Central memory CD4-positive, alpha-beta T cell (primary cell): Measurements from ENCODE around the gene ZNF497.
"Not testable (repeated sequence)": the region's sequence is repeated elsewhere in the genome, so short reads cannot be mapped to it uniquely, and the experiment has no call there.

Experiments
- DNase-seq: peaks from one replicate; pipeline ENCODE4 v3.0.0; 2022

Gene ZNF497

DNA sequence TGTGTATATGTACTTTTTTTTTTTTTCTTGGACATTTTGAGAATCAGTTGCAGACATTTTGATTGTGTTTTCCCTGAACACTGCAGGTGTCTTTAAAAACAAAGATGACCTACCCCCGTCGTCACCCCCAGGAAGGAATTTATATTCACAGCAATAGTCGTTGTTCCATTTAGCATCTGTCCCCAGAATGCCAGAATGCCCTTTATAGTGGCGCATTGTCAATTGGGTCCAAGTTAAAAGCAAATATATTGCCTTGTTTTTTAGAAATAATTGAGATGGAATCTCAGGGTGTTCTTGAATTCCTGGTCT lies 31.1 kb upstream of the ZNF497 start:
- no peak for DNase-seq

DNA sequence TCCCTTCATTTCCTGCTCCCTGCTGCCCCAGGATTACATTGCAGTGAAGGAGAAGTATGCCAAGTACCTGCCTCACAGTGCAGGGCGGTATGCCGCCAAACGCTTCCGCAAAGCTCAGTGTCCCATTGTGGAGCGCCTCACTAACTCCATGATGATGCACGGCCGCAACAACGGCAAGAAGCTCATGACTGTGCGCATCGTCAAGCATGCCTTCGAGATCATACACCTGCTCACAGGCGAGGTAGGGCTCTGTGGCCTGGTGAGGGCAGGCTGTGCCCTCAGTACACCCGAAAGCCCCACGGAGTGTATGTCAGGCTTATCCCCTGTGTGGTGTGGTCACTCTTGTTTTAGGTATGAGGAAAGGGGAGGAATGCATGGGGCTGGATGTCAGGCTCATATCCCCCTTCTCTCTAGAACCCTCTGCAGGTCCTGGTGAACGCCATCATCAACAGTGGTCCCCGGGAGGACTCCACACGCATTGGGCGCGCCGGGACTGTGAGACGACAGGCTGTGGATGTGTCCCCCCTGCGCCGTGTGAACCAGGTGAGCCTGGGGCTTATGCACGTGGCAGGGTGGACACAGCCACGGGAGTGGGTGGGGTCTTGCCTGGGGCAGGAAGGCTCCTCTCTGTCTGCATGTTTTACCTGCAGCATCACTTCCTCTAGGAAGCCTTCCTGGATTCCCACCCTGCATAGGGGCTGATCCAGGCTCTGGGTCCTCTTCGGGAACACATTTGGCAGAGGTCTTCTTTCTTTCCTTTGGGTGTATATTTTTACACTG lies 30.6 kb upstream of the ZNF497 start:
- no peak for DNase-seq

DNA sequence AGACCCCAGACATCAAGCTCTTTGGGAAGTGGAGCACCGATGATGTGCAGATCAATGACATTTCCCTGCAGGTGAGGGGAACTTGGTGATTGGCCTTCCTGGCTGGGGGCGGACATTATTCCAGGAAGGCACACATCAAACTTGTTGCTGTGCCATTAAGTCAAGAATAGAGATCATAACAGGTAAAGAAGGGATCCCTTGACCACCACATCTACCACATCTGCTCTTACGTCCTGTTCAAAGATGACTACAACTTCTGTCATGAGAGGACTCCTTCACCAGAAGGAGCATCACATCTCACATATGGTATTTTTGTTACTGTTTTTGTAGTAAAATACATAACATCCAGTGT lies 25.6 kb upstream of the ZNF497 start:
- no peak for DNase-seq

DNA sequence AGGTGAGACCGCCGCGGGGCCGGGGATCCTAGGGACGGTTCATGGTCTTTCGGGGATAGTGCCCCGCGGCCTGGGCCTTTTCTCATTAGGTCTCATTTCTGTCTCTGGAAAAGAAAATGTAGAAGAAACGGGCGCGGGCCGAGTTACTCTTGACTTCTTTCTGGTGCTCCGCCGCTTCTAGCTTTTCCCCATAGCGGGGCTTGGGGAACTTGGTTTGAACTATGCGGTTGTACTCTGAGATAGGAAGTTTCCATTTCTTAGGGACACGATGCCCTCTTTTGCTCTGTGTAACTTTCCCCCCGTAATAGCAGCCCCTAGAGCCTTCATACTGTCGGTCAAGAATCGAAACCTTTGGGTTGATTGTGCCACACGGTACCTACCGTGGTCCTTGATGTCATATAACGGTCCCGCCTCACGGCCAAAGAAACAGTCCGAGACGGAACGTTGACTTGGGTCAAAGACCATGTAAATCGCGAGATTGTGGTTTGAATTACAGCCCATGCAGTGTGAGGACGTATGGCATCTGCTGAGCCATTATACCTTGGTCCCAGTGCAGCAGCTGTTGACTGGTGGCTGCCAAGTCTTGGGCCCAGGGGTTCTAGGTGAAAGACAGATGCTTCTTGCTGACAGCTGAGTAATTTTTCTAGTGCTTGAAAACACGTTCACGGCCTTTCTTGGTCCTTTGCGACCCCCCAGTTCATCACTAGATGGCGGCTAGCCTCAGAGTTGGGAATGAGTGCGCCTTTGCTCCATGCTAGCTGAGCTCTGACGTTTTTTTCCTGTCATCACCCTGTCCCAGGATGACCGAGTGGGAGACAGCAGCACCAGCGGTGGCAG lies 25.0 kb upstream of the ZNF497 start:
- DNase-seq, result no peak

DNA sequence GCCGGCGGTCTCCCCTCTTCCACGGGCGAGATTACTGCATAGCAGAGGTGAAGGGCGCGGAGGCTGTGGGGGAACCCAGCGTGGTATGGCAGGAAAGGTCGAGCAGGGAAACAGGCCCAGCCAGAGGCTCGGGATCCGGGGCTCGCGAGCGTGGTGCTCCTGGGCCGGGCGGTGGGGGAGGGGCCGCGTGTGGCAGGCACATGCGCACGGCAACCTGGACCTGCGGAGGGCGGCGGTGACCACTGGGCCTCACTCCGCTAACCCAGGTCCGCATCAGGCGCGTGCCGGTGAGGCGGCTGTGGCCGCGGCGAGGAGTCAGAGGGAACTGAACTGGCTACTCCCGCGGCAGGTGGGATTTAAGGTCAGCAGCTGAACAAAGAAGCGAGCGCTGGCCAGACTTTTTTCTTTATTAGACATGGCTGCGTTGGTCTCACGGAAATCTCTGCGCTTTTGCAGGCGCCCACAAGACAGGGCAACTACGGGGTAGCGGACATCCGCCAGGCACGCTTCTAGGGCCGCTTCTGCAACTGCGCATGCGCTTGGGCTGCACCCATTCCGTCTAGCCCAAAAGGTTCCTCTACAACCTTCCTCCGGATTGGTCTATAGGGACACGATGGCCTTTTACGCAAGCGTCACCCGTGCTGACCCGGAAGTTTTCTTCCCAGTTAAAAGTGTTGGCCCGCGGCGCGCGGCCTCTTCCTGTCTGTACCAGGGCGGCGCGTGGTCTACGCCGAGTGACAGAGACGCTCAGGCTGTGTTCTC lies 24.2 kb upstream of the ZNF497 start, which contains the start of gene RPS5:
RPS5 (plus strand) TSS at position 694 of the 762 bp plus-strand sequence. CDS start 869 bp downstream, outside the sequence.
- peak; percentile 98 for DNase-seq

DNA sequence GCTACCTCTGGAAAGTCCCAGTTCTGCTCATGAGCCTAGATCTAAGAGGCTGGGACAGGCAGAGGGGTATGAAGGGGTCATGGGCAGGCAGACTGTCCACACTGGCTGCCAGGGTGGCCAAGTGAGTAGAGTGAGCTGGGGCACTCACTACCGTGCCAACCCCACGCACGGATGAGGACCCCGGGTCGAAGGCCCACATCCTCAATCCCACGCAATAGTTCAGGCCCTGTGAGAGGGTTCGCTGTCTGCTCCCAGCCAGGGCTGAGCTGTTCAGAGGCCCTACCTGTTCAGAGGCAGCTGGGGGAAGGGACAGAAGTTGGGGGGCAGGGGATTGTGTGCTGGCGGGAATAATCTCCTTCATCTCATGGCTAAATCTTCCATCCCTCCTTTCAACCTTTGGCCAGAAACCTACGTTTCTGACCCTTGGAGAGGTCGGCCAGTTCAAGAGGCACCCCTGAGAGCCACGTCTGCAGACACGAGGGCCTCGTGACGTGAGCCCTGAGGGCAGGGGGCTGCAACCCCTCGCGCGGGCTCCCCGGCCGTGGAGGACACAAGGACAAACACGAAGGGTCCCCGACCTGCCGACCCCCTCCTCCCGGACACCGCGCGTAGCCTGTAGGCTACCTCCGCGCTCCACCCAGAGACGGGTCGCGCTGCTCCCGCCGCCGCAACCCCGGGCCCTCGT lies 23.5 kb upstream of the ZNF497 start:
- no peak for DNase-seq

DNA sequence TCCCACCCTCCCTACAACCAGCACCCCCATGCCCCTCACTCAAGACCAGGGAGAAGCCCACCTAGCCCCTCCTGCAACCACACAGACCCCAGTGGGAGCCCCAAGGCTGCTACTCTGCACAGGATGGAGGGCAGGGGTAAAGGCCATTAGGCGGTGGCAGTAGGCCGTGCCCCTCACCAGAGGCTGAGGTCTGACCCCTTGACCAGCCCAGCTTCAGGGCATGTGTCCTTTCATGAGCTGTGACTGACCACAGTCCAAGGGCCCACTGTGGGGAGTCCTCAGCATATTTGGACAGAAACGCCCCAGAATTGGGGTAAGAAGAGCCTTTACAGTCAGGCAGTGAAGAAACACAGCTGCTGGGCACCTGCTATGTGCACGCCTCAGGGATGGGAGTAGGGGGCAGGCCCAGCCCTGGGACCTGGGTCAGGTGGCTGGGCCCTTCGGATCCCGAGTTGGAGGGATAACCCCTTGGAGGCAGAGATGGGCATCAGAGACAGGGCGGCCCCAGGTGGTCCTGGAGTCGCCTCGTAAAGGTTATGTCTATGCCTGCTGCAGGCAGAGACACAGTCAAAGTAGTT lies 22.9 kb upstream of the ZNF497 start:
- no peak for DNase-seq

DNA sequence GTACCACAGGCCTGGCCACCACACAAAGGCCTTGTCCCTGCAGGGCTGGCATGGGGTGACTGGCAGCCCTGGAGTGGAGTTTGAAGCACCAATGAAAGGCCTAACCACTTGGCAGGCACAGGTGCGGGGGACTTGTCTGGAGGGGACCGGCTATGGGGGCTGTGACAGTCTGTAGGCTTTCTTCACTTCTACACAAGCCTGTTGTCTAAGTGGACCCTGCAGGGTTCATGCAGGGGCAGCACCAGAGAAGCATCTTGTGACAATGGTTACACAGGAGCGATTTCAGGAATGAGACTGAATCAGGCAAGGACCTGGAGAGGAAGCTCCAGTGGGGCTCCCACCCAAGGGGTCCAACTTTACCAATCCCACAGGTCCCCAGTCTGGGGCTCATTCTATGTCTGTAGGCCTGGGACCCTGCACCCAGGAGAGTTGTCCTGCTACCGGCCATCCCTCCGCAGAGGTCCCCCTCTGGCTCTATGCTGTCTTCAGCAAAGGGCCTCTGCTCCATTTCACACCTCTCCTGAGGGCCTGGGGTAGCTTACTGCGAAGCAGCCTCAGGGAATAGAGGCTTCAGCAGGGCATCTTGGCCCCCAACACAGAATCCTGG lies 20.5 kb upstream of the ZNF497 start:
- no peak for DNase-seq

DNA sequence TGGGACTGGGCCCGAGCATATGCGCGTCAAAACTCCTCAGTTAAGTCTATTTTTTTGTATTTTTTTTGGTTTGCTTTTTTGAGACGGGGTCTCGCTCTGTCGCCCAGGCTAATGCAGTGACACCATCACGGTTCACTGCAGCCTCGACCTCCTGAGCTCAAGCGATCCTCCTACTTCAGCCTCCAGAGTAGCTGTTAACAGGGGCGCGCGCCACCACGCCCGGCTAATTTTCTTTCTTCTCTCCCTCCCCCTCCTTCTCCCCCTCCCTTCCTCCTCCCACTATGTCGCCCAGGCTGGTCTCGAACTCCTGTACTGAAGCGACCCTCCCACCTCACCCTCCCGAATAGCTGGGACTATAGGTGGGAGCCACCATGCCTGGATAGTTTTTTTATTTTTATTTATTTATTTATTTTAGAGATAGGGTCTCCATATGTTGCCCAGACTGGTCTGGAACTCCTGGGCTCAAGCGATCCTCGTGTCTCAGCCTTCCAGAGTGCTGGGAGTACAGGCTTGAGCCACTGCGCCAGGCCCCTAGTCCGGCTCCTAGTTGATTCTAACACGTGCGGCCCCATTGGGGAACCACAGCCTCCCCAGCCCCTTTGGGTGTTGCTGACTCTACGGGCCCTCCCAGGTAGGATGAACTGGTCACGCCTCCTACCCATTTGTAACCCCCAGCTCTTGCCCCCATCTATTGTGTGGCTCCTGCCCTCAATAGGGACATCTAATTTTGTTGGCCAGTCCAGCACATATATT lies 19.1 kb upstream of the ZNF497 start:
- no peak for DNase-seq

DNA sequence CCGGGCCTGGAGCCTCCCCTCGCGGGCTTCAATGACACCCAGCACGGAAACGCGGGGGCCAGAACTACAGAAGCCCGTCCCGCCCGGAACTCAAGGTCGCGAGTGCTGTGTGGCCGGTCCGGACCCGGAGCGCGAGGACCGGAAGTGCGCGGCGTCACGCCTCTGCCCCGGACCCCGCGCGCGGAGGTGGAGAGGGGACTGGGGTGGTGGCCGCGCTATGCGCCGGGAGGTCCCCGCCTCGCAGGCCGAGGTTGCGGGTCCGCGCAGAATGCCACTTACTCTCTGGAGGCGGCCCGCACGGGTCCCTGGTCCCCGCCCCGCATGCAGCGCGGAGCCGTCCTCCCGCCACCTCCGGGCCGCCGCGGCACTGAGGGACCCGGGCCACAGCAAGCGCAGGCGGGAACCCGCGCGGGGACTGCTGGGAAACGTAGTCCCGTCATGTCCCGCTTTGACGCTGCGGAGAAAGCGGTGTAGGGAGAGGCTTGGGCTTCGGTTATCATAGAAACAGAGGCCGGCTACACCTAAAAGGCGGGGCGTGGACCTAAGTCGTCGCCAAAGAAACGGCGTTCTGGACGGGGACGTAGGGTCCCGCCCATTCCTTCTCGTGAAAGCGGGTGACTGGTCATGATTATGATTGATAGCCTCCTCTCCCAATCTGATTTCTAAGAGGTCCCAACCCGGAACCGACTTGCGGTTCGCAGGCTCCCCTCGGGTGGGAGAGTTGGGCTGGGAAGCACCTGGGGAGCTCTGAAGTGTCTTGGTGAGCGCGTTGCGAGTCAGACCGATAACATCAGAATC lies 18.3 kb upstream of the ZNF497 start, which contains the start of gene ZNF837:
ZNF837 (minus strand) TSS at position 369 of the 798 bp plus-strand sequence. CDS start 11,698 bp downstream, outside the sequence.
- DNase-seq, result peak; percentile 99

DNA sequence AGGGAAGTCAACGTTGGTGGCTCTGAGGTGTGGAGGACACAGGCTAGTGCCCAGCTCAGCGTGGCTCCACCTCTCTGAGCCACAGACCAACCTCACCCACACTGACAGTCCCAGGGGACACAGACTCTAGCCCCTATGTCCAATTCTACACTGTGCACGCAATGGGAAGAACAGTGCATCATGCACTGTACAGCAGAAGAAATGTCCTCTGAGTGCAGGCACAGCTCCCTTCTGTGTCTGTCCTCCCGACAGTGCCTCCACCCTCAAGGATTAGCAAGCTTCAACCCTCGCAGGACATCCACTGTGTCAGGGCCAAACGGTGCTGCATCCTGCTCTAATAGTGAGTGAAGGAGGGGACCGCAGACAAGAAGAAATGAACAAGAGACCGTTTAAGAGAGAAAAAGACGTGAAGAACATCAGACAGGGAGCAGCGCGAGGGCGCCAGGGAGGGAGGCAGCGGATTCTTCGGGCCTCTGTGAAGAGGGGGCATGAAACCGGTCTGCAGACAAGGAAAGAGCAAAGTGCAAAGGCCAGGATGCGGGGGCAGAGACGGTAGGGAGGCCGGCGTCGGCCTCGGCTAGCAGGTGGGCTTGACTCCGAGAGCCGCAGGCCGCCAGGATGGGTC lies 17.6 kb upstream of the ZNF497 start:
- DNase-seq, result no peak

DNA sequence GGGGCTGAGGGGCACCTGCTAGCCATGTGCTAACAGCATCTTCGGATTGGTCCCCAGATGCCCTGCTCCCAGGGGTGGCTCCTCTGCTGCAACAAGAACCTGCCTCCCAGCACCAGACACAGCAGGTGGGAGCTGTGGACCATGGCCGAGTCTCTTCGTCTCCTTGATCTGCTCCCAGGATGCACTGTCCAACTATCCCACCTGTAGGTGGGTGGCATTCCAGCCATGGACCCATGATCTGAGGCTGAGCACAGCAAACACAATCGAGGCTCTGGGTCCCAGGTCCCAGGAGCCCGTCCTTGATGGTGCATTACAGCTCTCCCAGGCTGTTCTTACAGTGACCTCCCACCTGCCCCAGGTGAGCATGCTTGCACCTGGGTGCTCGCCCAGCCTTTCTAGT lies 16.7 kb upstream of the ZNF497 start:
- DNase-seq, result no peak

DNA sequence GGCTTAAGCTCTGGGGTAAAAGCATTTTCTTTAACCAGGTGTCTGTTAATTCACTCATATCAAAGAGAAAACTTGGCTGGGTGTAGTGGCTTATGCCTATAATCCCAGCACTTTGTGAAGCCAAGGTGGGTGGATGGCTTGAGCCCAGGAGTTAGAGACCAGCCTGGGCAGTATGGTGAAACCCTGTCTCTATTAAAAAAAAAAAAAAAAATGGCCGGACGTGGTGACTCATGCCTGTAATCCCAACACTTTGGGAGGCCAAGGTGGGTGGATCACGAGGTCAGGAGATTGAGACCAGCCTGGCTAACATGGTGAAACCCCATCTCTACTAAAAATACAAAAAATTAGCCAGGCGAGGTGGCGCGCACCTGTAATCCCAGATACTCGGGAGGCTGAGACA lies 14.2 kb upstream of the ZNF497 start:
- DNase-seq, result not testable (repeated sequence)

DNA sequence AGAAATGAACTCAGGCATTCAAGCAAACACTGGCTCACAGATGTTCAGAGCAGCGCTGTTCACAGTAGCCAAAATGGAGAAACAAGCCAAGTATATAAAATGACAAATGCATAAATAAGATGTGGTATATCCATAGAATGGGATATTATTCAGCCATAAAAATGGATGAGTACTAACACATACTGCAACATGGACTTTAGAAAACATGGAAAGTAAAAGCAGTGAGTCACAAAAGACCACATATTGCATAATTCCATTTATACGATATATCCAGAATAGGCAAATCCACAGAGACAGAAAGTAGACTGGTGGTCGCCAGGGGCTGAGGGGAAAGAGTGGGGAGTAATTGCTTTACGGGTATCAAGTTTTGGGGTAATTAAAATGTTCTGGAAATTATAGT lies 11.6 kb upstream of the ZNF497 start:
- no peak for DNase-seq

DNA sequence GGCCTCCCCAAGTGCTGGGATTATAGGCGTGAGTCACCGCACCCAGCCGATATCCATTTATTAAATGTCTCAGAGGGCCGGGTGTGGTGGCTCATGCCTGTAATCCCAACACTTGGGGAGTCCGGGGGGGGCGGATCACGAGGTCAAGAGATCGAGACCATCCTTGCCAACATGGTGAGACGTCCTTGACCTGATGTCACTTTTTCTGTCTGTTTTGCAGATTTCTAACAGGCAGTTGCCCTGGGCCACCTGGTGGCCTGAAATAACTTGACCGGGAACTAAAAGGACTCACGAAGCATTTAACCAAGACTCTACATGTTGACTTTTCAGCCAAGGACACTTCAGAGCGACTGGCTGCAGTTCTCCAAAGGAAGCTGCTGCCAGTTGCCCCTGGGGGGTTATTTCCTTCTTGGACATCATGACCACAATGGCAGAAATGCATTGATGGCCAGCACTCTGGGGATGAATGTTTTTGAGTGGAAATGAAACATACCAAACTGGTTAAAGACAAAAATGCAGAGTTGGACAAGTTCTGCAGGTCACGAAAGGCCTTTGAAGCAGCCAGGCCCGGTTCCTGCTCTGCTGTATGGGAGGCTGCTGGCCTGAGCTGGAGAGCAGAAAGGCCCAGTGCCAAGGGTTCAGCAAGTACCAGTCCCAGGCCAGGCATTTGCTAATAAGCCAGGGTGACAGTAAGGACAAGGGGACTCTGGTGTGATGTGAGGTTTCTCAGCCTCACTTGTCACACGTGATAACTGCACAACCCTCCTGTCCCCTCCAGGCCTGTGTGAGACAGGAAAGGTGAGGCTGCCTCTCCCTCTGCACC lies 10.0 kb upstream of the ZNF497 start:
- no peak for DNase-seq

DNA sequence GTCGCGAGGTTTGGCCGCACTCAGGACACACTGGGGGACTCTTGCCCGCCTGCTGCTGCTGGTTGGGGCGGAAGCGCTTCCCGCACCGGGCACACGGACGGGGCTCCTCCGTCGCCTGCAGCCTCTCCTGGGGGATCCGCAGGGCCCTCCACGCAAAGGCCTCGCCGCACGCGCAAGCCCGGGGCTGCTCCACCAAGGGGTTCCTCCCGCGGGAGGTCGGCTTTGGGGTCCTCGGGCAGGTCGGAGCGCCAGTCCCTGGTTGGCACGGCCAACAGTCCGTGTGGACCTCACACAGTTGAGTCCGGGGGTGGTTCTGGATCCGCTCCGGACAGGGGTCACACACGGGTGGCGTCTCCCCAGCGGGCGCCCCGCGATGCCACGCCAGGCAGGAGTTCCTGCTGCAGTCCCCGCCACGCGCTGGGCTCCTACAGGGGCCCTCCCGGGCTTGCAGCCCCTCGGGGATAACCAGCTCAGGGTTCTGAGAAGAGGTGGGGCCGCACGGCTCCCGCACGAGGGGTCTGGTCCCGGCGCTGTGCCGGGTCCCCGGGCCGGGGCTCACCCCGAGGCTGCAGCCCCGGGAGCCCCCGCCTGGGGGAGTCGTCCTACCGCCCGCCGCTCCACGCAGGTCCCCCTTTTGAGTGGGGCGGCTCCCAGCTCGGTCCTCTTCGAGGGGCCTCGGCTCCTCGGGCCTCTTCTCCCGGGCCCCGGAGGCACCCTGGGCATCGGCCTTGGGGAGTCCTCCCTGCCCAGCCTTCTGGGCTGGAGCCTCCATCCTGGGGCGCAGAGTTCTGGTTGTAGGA lies 6.2 kb upstream of the ZNF497 start:
- no peak for DNase-seq

DNA sequence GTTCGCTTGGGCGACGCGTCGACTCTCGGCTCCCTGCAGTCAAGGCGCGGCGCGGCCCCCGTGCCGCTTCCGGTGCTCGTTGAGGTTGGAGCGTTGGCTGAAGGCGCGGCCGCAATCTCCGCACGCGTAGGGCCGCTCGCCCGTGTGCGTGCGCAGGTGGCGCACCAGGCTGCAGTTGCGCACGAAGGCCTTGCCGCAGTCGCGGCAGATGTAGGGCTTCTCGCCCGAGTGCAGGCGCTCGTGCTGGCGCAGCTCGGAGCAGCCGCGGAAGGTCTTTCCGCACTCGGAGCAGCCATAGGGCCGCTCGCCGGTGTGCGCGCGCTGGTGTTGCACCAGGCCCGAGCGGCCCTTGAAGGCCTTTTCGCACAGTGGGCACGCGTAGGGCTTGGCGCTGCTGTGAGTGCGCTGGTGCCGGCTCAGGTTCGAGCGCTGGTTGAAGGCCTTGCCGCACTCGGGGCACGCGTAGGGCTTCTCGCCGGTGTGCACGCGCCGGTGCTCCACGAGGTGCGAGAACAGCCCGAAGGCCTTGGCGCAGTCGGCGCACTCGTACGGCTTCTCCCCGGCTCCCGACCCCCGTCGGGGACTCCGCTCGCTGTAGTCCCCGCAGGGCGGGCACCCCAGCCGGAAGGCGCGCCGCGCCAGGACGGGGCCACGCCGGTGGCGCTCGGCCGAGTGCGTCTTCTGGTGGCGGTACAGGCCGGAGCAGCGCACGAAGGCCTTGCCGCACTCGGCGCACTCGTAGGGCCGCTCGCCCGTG lies 5.3 kb upstream of the ZNF497 start:
- no peak for DNase-seq
